HUES6 (cell line): ENCODE measurements around the gene ENAH.

Experiments
- H3K27ac ChIP-seq: 2 replicates; pipeline ENCODE4 v1.7.0; 2013; ENCODE audit warnings: low read depth, mild to moderate bottlenecking, low read length, inconsistent platforms
- H3K27me3 ChIP-seq: 2 replicates; pipeline ENCODE4 v1.6.1; 2013; ENCODE audit warnings: low read length; ENCODE audit not compliant: control insufficient read depth, insufficient read depth
- H3K36me3 ChIP-seq: 2 replicates; pipeline ENCODE4 v1.6.1; 2013; ENCODE audit warnings: low read length; ENCODE audit not compliant: control insufficient read depth, insufficient read depth
- H3K4me1 ChIP-seq: 2 replicates; pipeline ENCODE4 v1.6.1; 2013; ENCODE audit warnings: low read length; ENCODE audit not compliant: control insufficient read depth, insufficient read depth
- H3K4me3 ChIP-seq: 2 replicates; pipeline ENCODE4 v1.5.1; 2013; ENCODE audit warnings: low read depth, low read length
- H3K9ac ChIP-seq: one replicate; pipeline ENCODE4 v1.6.1; 2013; ENCODE audit warnings: mild to moderate bottlenecking, low read length
- H3K9me3 ChIP-seq: 2 replicates; pipeline ENCODE4 v1.6.1; 2013; ENCODE audit warnings: low read depth, low read length; ENCODE audit not compliant: control insufficient read depth, insufficient read depth

ENAH gene

DNA sequence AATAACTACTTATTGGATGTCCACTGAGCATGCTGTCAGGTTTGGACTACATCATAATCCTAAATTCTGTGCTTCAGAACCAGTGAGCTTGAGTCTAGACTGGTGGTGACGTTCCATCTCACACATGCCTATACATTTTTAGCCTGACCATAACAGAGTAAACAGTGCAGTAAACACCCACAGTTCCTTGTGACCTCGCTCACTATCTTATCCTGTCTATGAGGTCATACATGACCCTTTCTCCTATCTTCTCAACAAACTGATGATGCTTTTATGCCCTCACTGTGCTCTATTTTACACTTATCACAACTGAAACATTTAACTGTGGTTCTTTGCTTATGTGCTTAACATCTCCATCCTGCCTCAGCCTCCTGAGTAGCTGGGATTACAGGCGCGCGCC is 91.2 kb downstream of the ENAH start:
- no peak overlapping the region for H3K4me3 ChIP-seq
- no peak overlapping the region for H3K27ac ChIP-seq
- peaks cover 6% of the 10 kb centered on the region; the same call in 1 of the 2 replicates for H3K4me1 ChIP-seq
- no peaks in the 10 kb centered on the region for H3K27me3 ChIP-seq
- peaks cover 3% of the 10 kb centered on the region; the same call in 1 of the 2 replicates for H3K9me3 ChIP-seq
- H3K36me3 ChIP-seq: peaks cover 36% of the 10 kb centered on the region
- H3K9ac ChIP-seq: no peak overlapping the region

DNA sequence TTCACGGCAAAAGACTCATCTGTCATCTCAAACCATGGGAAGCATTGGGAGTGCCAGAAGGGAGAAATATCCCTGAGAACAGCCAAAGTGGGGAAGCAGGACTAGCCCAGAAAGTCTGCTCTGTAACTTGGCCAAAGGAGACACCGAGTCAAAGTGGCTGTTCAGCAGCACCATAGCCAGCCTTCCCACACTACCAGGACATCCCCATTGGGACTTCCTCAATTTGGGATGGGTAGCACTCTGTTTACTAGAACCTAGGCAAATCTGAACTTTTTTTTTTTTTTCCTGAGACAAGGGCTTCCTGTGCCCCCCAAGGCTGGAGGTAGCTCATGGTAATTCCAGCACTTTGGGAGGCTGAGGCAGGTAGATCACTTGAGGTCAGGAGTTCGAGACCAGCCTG is 93.0 kb downstream of the ENAH start:
- H3K9ac ChIP-seq: no peak overlapping the region
- H3K27me3 ChIP-seq: no peaks in the 10 kb centered on the region
- no peak overlapping the region for H3K4me3 ChIP-seq
- no peaks in the 10 kb centered on the region for H3K4me1 ChIP-seq
- H3K27ac ChIP-seq: no peak overlapping the region
- H3K36me3 ChIP-seq: peaks cover 29% of the 10 kb centered on the region
- peaks cover 5% of the 10 kb centered on the region; the same call in 1 of the 2 replicates for H3K9me3 ChIP-seq

DNA sequence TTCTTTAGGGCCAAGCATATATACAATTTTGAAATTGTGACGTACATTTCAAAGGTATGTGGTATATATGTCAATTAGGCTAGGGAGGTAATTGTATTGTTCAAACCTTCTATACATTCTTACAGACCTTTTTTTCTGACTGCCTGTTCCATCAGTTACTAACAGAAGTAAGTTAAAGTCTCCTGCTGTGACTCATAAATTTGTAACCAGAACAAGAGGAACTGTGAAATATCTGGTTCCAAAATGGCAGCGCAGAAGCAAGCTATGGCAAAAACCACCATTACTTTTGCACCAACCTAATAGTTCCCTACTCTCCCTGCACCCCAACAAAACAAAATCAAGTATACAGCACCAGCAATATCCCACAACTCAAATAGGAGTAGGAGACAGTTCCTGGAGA is 93.6 kb downstream of the ENAH start:
- no peak overlapping the region for H3K4me3 ChIP-seq
- H3K4me1 ChIP-seq: no peaks in the 10 kb centered on the region
- H3K27me3 ChIP-seq: no peaks in the 10 kb centered on the region
- H3K9me3 ChIP-seq: peaks cover 5% of the 10 kb centered on the region; the same call in 1 of the 2 replicates
- no peak overlapping the region for H3K9ac ChIP-seq
- H3K27ac ChIP-seq: no peak overlapping the region; the same call in 1 of the 2 replicates
- H3K36me3 ChIP-seq: peaks cover 34% of the 10 kb centered on the region

DNA sequence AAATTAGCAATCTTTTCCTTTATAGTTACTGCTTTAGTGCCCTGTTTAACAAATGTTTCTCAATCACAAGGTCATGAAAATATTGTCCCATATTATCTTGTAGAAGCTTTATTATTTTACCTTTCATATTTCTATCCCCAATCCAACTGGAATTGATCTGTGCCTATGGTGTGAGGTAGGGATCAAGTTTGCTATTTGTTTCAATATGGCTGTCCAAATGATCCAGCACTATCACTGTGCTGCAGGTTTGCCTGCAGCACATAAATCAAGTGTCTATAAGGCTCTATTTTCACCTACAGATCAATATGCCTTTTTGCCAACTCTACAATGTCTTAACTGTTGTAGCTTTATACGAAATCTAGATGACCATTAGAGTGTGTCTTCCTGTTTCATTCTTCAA is 96.2 kb downstream of the ENAH start:
- Histone ChIP-seq H3K27ac (no peak overlapping the region), H3K9ac (no peak overlapping the region), H3K36me3 (peaks cover 42% of the 10 kb centered on the region), H3K4me1 (no peaks in the 10 kb centered on the region), H3K4me3 (no peak overlapping the region), H3K9me3 (peaks cover 5% of the 10 kb centered on the region; the same call in 1 of the 2 replicates), H3K27me3 (no peaks in the 10 kb centered on the region)

DNA sequence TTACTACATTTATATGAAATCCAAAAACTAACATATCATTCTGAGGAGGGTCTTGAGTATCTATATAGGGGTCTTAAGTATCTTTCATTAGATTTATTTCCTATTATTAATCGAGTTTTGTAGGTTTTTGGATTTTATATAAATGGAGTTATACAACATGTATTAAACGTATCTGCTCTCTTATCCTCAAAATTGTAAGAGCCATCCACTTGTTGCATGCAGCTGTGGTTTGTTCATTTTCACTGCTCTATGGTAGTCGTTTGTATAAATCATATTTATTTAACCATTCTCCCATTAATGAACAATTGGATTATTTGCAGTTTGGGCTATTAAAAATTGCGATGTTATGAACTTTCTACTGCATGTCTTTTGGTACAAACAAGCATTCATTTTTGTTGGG is 97.1 kb downstream of the ENAH start:
- Histone ChIP-seq H3K9me3 (peaks cover 5% of the 10 kb centered on the region; the same call in 1 of the 2 replicates), H3K27ac (no peak overlapping the region), H3K36me3 (peaks cover 40% of the 10 kb centered on the region), H3K27me3 (no peaks in the 10 kb centered on the region), H3K4me1 (no peaks in the 10 kb centered on the region), H3K9ac (no peak overlapping the region), H3K4me3 (no peak overlapping the region)

DNA sequence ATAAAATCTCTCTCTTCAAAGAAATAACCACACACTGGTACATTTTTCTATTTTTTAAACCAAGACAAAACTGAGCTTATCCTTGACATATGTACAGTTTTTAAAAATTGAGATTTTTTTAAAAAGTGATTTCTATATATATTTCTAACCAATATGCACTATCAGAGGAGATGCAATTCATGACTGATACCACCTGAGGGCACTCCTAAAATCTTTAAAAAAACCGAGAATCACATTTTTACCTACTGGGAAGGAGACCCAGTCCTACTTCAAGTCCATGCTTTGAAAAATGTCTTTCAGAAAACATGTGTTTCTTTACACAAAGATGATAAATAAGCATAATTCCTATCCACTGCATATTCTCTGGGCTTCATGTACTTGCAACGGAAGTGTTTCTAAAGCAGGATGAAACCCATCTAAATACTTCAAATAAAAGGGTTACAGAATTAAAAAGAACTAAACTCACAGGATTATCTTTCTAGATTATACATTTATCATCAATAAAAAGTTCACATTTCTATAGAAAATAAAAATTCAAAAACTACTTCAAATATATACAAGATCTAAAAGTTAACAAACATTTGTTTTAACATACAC is 98.6 kb downstream of the ENAH start:
- peaks cover 42% of the 10 kb centered on the region for H3K36me3 ChIP-seq
- no peak overlapping the region for H3K4me3 ChIP-seq
- H3K27ac ChIP-seq: no peak overlapping the region
- H3K9ac ChIP-seq: no peak overlapping the region
- H3K4me1 ChIP-seq: no peaks in the 10 kb centered on the region
- no peaks in the 10 kb centered on the region for H3K27me3 ChIP-seq
- H3K9me3 ChIP-seq: peaks cover 5% of the 10 kb centered on the region; the same call in 1 of the 2 replicates

DNA sequence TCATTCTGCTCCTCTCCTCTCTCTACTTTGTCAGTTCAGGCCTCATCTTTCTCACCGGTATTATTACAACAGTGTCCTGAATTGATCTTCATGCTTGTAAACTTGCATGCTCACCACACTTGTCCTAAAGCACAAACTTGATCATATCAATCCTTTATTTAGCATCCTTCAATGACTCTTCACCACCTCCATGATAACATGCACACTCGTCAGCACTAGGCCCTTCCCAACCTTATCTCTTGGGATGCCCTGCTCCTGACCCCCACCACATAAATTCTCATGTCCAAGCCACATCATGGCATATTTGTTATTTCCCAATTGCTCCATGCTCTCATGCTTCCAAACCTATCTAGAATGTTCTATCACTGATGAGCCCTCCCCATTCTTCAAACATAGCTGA is 103.1 kb downstream of the ENAH start:
- Histone ChIP-seq H3K4me3 (no peak overlapping the region), H3K9ac (no peak overlapping the region), H3K36me3 (peaks cover 40% of the 10 kb centered on the region), H3K4me1 (no peaks in the 10 kb centered on the region), H3K27me3 (no peaks in the 10 kb centered on the region), H3K9me3 (no peaks in the 10 kb centered on the region), H3K27ac (no peak overlapping the region)

DNA sequence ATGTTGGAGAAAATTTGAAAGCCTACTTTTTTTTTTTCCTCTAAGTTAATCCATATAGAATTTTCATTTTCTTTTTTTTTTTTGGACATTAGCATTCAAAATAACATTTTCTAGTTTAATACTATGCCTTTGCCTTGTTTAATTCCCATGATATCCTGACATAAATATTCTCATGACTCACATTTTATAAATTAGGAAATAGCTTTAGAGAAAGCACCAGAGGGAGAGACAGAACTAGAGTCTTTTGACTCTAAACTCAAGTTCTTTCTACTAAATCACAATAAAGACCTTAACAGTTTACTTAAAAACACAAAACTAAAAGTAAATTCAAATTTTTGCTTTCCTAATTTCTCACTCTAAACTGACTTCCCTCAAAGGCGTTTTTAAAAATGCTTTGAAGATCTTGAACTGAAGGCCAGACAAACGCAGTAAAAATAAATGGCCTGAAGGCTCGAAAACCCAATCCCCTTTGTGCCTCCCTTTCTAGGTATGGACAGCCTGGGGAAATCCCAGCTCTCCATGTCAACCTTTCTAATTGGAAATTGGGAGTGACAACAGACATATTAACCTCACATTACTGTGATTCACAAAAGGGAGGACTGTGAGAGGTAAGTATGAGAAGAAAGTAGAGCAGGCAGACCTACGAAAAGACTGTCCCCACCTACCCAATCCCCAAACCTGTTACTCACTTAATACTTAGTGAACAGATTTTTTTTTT is 104.6 kb downstream of the ENAH start:
- H3K27ac ChIP-seq: no peak overlapping the region; the same call in 1 of the 2 replicates
- H3K4me3 ChIP-seq: no peak overlapping the region
- no peaks in the 10 kb centered on the region for H3K9me3 ChIP-seq
- H3K4me1 ChIP-seq: no peaks in the 10 kb centered on the region
- no peaks in the 10 kb centered on the region for H3K27me3 ChIP-seq
- H3K36me3 ChIP-seq: peaks cover 31% of the 10 kb centered on the region
- no peak overlapping the region for H3K9ac ChIP-seq

DNA sequence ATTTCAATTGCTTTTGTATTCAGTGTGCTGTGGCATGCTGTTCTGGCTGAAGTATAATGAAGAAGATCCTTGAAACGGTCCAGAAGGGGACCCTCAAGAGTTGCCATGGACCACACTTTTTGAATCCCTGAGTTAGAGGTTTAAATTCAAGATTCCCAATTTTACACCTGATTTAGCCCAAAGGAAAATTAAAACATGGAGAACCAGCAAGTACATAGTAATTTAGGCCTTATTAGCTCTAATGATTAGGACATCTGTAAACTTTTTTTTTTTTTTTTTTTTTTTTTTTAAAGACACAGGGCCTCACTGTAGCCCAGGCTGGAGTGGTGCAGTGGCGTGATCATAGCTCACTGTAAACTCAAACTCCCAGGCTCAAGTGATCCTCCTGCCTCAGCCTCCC is 107.3 kb downstream of the ENAH start:
- Histone ChIP-seq H3K4me1 (no peaks in the 10 kb centered on the region; the same call in 1 of the 2 replicates), H3K27ac (no peak overlapping the region), H3K4me3 (no peak overlapping the region), H3K36me3 (peaks cover 25% of the 10 kb centered on the region), H3K9ac (no peak overlapping the region), H3K9me3 (no peaks in the 10 kb centered on the region), H3K27me3 (no peaks in the 10 kb centered on the region)

DNA sequence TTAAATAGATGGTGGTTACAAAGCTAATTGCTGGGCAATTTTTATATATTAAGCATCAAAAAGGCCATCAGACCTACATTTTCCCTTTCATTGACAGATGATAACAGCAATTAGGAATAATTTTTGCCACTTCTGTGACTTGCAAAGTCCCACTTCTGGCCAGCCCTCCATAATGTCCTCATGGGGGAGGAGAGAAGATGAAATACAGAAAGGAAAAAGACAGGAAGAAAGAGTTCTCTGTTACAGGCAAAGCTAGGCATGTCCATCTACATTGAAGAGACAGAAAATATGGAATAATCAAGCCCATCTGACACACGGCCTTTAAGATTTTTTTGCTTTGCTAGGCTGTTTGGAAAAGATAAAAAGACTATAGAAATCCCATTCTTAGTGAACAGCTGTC is 108.0 kb downstream of the ENAH start:
- H3K27me3 ChIP-seq: no peaks in the 10 kb centered on the region
- H3K4me1 ChIP-seq: no peaks in the 10 kb centered on the region; the same call in 1 of the 2 replicates
- no peak overlapping the region for H3K9ac ChIP-seq
- H3K4me3 ChIP-seq: no peak overlapping the region
- H3K36me3 ChIP-seq: peaks cover 22% of the 10 kb centered on the region
- H3K9me3 ChIP-seq: no peaks in the 10 kb centered on the region
- no peak overlapping the region for H3K27ac ChIP-seq

DNA sequence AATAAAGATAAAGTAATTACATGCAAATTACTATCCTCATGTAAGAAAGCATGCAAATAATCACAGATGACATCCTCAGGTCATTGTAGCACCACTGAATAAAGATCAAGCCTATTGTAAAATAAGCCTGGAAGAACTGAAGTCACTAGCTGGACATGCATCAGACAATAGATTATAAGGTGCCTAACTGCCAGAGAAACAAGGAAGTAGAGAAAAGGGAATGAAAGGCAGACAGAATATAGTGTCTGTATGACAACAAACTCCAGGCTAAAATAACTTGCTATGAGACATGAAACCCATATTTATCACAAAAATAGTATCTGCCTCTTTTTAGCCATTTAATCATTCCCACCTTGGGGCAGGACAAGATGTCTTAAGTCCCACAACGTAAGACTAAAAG is 108.7 kb downstream of the ENAH start:
- Histone ChIP-seq H3K4me1 (peaks cover 5% of the 10 kb centered on the region), H3K9ac (no peak overlapping the region), H3K36me3 (peaks cover 15% of the 10 kb centered on the region), H3K27ac (no peak overlapping the region), H3K4me3 (no peak overlapping the region), H3K9me3 (no peaks in the 10 kb centered on the region), H3K27me3 (no peaks in the 10 kb centered on the region)
